Measurements from ENCODE around the gene TLX2. TPM values are rescaled to one million over a fixed set of nuclear protein-coding genes. Genes with fewer than 3 reads are reported as not detected.

The TLX2 gene
- total RNA-seq, 1 experiment from 2014 or later, result 0.68 TPM

DNA sequence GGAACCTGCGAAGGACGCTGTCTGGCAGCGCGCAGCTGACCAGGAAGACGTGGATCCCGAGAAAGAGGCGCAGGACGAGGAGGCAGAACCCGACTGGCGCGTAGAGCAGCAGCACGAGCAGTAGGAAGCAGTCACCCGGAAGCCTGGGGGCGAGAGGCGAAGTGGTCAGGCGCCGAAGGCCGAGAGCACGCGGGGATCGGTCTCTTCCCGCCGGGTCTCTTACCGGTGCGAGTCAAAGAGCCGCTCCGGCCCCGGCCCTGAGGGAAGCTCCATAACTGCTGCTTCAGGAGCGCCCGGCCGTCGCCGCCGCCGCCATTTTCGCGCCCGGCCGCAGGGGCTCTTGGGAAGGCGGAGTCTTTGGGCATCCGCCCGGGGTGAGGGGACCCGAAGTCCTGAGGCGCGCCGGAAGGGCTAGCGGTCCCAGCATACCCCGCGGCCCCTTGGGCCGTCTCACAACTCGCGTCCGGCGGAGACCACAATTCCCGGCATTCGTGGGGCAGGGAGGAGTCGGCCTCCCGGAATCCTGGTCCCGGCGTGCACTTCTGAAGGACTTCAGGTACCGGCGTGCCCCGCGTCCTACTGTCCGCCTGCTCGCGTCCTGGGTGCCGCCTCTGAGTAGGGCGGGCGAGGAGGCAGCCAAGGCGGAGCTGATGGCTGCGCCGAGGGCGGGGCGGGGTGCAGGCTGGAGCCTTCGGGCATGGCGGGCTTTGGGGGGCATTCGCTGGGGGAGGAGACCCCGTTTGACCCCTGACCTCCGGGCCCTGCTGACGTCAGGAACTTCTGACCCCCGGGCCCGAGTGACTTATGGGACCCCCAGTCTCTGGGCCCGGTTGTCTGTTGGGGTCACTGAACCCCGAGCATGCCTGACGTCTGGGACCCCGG, 15.3 kb downstream of the TLX2 start, which contains the start of the genes AUP1 and HTRA2:
AUP1 (minus strand) TSS at position 350 of the 882 bp plus-strand sequence; CDS start at position 273, 77 bp downstream.
HTRA2 (plus strand) TSS at position 577 of the 882 bp plus-strand sequence; CDS start at position 651, 74 bp downstream.
- ChIA-PET POLR2A (interaction anchor here (0.5 to 2.0 kb wide), 9 partner anchors 9 to 330 kb away, joined by 3 to 7 read pairs (median 4); partner anchors contain the start of genes CCDC142, PCGF1, TTC31 and WBP1), CTCF (interaction anchor here (0.8 to 1.7 kb wide), 6 partner anchors 15 to 68 kb away, joined by 3 to 7 read pairs (median 4); partner anchors contain the start of genes CCDC142 and TTC31)
- intact Hi-C loops (cut with micrococcal nuclease; ENCODE audit: unreplicated experiment), result loop anchor here (1.0 to 2.0 kb wide), 7 partner anchors 13 to 75 kb away; partner anchors contain the start of genes INO80B, MRPL53, PCGF1 and TTC31
- Mint-ChIP-seq H3K4me1 (ENCODE audit: low read depth, unreplicated experiment) (peaks cover 18% of the 10 kb centered on the region), H3K36me3 (ENCODE audit: insufficient read depth, unreplicated experiment) (peaks cover 46% of the 10 kb centered on the region), H3K27me3 (ENCODE audit: insufficient read depth, unreplicated experiment) (no peaks in the 10 kb centered on the region), H3K4me3 (ENCODE audit: unreplicated experiment) (peak within 1 kb of the TSS; percentile 99), H3K9me3 (ENCODE audit: unreplicated experiment) (no peaks in the 10 kb centered on the region), H3K27ac (ENCODE audit: unreplicated experiment) (peak within 1 kb of the TSS; percentile 99)
- BruUV-seq (replicated peaks), result no TSS peak
- TF ChIP-seq CTCF (IDR thresholded peaks at IDR 0.05; ENCODE audit: insufficient read depth in 1 of 2, low read depth in 1 of 2, low read length in 1 of 2, severe bottlenecking in 1 of 2, unreplicated experiment in 1 of 2), result no peak
- H3K4me1 ChIP-seq, result peaks cover 6% of the 10 kb centered on the region
- no peaks in the 10 kb centered on the region for H3K9me3 ChIP-seq
- H3K36me3 ChIP-seq (ENCODE audit: control insufficient read depth, insufficient read depth, low read length), result peaks cover 9% of the 10 kb centered on the region
- DNase-seq, result peak; percentile 99
- peak within 1 kb of the TSS; percentile 78 for H3K4me3 ChIP-seq (ENCODE audit: low read depth, low read length)
- H3K27me3 ChIP-seq (replicated peaks; ENCODE audit: control insufficient read depth, insufficient read depth, low read length), result no peaks in the 10 kb centered on the region

DNA sequence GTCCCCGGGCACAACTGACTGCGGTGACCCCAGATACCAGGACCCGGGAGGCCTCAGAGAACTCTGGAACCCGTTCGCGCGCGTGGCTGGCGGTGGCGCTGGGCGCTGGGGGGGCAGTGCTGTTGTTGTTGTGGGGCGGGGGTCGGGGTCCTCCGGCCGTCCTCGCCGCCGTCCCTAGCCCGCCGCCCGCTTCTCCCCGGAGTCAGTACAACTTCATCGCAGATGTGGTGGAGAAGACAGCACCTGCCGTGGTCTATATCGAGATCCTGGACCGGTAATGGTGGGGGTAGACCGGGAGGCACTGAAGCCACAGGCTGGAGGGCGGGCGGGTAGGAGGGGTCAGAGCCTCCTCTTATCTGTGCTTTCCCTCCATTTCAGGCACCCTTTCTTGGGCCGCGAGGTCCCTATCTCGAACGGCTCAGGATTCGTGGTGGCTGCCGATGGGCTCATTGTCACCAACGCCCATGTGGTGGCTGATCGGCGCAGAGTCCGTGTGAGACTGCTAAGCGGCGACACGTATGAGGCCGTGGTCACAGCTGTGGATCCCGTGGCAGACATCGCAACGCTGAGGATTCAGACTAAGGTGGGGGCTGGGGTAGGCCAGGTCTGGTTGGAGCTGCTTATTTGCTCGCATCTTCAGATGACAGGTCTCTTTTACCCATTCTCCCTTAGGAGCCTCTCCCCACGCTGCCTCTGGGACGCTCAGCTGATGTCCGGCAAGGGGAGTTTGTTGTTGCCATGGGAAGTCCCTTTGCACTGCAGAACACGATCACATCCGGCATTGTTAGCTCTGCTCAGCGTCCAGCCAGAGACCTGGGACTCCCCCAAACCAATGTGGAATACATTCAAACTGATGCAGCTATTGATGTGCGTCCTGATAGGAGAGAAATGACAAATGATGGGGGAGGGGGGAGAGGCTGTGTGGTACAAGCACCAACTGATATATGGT, 16.3 kb downstream of the TLX2 start:
- no peaks in the 10 kb centered on the region for H3K9me3 ChIP-seq
- Mint-ChIP-seq H3K27me3 (ENCODE audit: insufficient read depth, unreplicated experiment) (no peaks in the 10 kb centered on the region), H3K4me3 (ENCODE audit: unreplicated experiment) (peak overlapping the region; percentile 99), H3K4me1 (ENCODE audit: low read depth, unreplicated experiment) (peaks cover 18% of the 10 kb centered on the region), H3K36me3 (ENCODE audit: insufficient read depth, unreplicated experiment) (peaks cover 46% of the 10 kb centered on the region), H3K27ac (ENCODE audit: unreplicated experiment) (peak overlapping the region; percentile 99), H3K9me3 (ENCODE audit: unreplicated experiment) (no peaks in the 10 kb centered on the region)
- H3K36me3 ChIP-seq (ENCODE audit: control insufficient read depth, insufficient read depth, low read length), result peaks cover 9% of the 10 kb centered on the region
- peaks cover 6% of the 10 kb centered on the region for H3K4me1 ChIP-seq
- H3K27me3 ChIP-seq (replicated peaks; ENCODE audit: control insufficient read depth, insufficient read depth, low read length), result no peaks in the 10 kb centered on the region
- intact Hi-C loops (cut with micrococcal nuclease; ENCODE audit: unreplicated experiment), result no loop called here
- CTCF ChIA-PET, result interaction anchor here (0.6 to 1.7 kb wide), 4 partner anchors 16 to 69 kb away, joined by 3 to 7 read pairs (median 4); partner anchors contain the start of genes CCDC142, TLX2 and TTC31
- BruUV-seq (replicated peaks), result TSS peak; percentile 30
- peak; percentile 58 to 67 for DNase-seq
- H3K4me3 ChIP-seq (ENCODE audit: low read depth, low read length), result peak overlapping the region; percentile 78
- POLR2A ChIA-PET, result interaction anchor here (0.5 to 2.0 kb wide), 9 partner anchors 8 to 331 kb away, joined by 3 to 7 read pairs (median 4); partner anchors contain the start of genes CCDC142, PCGF1, TTC31 and WBP1
- no peak for TF ChIP-seq CTCF (IDR thresholded peaks at IDR 0.05; ENCODE audit: insufficient read depth in 1 of 2, low read depth in 1 of 2, low read length in 1 of 2, severe bottlenecking in 1 of 2, unreplicated experiment in 1 of 2)

Measured in Caco-2 (cell line).